SK-N-MC (cell line): ENCODE data around the gene CRIM1.
A peak's percentile ranks its signal among the peaks of the same experiment; 100 is the strongest.

Experiments
- DNase-seq: peaks from one replicate; pipeline ENCODE4 v3.0.0-alpha.2; 2011; ENCODE audit warnings: low read depth, low spot score
- H3K27ac ChIP-seq: fragments of 200-600 bp; sonication (generic); 2 replicates; pipeline ENCODE4 v1.5.1; 2016; ENCODE audit warnings: mixed run types
- H3K36me3 ChIP-seq: fragments of 200-600 bp; sonication (generic); 2 replicates; pipeline ENCODE4 v1.6.1; 2017; ENCODE audit warnings: antibody characterized with exemption, low read length, mixed read lengths; ENCODE audit not compliant: insufficient read depth
- H3K4me3 ChIP-seq: fragments of 200-600 bp; sonication (generic); 2 replicates; pipeline ENCODE4 v1.5.1; 2016
- H3K9ac ChIP-seq: fragments of 200-600 bp; sonication (generic); 2 replicates; pipeline ENCODE4 v1.8.0; 2017; ENCODE audit warnings: mixed run types, mixed read lengths; ENCODE audit not compliant: insufficient read length
- H3K9me3 ChIP-seq: fragments of 200-600 bp; sonication (generic); 2 replicates; pipeline ENCODE4 v1.6.1; 2017; ENCODE audit warnings: low read depth, mild to moderate bottlenecking, antibody characterized with exemption, low read length, moderate library complexity, mixed read lengths
- EZH2 ChIP-seq: fragments of 200-600 bp; sonication (generic); IDR thresholded peaks from one replicate; pipeline ENCODE4 v1.6.1; 2017; ENCODE audit warnings: antibody characterized with exemption
- FOXP2 ChIP-seq: optimal IDR thresholded peaks from 2 replicates; pipeline ENCODE3; 2011; ENCODE audit warnings: mild to moderate bottlenecking, moderate library complexity; ENCODE audit not compliant: insufficient read depth; ENCODE audit errors: extremely low read length, control extremely low read depth
- POLR2AphosphoS5 ChIP-seq: IDR thresholded peaks from 2 replicates; pipeline ENCODE4 v1.6.1; 2012; ENCODE audit warnings: mild to moderate bottlenecking, low read depth, low read length, borderline replicate concordance

Gene CRIM1

DNA sequence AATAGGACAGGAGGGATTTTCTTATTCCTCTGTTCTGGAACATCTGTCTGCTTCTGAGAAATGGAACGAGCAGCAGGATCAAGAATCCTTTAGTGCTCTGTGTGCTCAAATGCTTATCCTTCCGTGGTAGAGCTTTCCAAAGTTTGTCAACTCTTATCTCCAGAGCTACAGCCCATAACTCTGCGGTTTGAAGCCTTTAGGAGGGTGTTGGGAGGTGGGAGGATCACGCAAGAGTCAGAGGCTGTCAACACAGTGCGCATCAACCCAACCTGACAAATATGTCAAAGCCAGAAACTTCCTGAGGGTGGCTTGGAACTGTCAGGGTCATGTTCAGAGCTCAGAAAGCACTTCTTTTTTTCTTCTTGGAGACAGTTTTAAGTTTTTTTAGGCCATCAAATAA lies 95.9 kb downstream of the CRIM1 start:
- DNase-seq, result no peak
- no peaks in the 10 kb centered on the region for H3K9me3 ChIP-seq
- no peak overlapping the region for H3K27ac ChIP-seq
- H3K4me3 ChIP-seq, result no peak overlapping the region
- H3K36me3 ChIP-seq, result peaks cover 14% of the 10 kb centered on the region
- no peak overlapping the region for H3K9ac ChIP-seq
- no peak for TF ChIP-seq POLR2AphosphoS5
- no peak for TF ChIP-seq EZH2
- TF ChIP-seq FOXP2, result no peak

DNA sequence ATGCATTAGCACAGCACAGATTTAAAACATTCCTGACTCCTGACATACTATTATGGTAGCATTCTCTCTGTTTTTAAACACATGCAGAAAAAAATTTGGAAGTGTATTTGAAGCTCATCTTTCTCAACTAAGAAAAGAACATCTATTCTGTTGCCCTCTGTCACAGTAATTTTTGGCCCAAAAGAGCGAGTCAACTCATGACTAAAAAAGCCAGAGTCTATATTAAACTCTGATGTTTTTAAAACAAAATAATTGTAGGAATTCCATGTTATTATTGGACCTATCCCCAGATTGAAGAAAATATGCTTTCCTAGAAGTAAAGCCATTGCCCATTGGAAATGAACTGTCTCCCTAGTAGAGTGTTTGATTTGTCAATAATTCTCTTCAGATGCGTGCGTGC lies 96.7 kb downstream of the CRIM1 start:
- TF ChIP-seq FOXP2, result no peak
- no peak for TF ChIP-seq POLR2AphosphoS5
- TF ChIP-seq EZH2, result no peak
- Histone ChIP-seq H3K4me3 (no peak overlapping the region), H3K9me3 (no peaks in the 10 kb centered on the region), H3K9ac (no peak overlapping the region), H3K27ac (no peak overlapping the region), H3K36me3 (peaks cover 13% of the 10 kb centered on the region)
- DNase-seq, result no peak

DNA sequence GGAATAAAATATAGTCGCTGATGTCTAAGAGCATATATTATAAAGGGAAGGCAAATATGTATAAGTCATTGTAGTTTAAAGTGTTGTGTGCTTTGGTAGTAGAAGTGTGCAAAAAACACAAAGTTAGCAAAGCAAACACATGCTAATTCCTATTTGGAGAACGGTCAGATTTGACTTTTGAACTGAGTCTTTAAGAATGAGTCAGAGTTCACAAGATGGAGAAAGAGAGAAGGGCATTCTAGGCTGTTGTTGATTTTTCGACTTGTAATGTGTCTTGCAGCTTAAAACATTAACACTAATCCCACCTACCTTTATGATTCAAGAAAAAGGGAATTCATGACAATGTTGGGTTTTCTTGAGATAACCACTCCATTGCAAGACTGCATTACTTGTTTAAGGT lies 98.1 kb downstream of the CRIM1 start:
- Histone ChIP-seq H3K9me3 (no peaks in the 10 kb centered on the region), H3K9ac (no peak overlapping the region), H3K27ac (no peak overlapping the region), H3K36me3 (peaks cover 3% of the 10 kb centered on the region), H3K4me3 (no peak overlapping the region)
- no peak for DNase-seq
- TF ChIP-seq EZH2 (no peak), POLR2AphosphoS5 (no peak), FOXP2 (no peak)

DNA sequence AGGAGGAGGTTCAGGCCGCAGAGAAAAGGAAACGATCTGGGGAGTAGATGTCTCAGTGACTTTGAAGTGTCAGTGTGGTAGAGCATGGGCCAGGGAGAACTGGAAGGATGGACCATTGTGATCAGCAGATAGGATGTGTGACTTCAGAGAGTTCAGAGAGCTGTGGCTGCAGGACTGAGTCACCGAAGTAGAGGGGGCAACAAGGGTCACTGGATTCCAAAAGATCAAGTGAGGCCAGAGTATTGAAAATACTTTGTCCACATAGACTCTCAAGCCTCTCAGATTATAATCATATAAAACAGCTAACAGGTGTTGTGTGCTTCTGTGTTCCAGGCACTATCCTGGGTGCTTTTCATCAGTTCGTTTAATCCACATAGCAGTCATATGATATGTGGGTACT lies 99.4 kb downstream of the CRIM1 start:
- no peak for TF ChIP-seq POLR2AphosphoS5
- TF ChIP-seq FOXP2, result no peak
- TF ChIP-seq EZH2, result no peak
- peaks cover 3% of the 10 kb centered on the region for H3K36me3 ChIP-seq
- H3K4me3 ChIP-seq, result no peak overlapping the region
- H3K27ac ChIP-seq, result no peak overlapping the region
- no peak overlapping the region for H3K9ac ChIP-seq
- DNase-seq, result no peak
- no peaks in the 10 kb centered on the region for H3K9me3 ChIP-seq

DNA sequence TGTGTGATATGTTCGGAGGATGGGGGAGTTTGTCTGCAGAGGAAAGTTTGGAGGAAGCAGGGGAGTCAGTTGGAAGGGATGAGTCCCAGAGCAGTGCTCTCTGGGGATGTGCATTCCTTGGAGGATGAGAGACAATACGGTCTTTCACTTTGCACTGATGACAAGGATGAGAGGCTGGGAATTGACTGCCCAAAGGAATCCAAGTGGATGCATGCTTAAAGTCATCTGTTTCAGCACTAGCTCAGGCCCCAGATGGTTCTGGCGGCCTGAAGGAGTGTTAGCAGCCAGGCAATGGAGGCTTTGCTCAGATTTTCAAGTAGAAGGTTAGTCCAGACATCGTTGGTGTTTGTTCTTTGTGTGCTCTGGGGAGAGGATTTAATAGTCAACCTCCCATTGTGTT lies 100.2 kb downstream of the CRIM1 start:
- Histone ChIP-seq H3K4me3 (no peak overlapping the region), H3K36me3 (peaks cover 3% of the 10 kb centered on the region), H3K9ac (no peak overlapping the region), H3K9me3 (no peaks in the 10 kb centered on the region), H3K27ac (no peak overlapping the region)
- TF ChIP-seq EZH2, result no peak
- no peak for TF ChIP-seq POLR2AphosphoS5
- TF ChIP-seq FOXP2, result no peak
- DNase-seq, result no peak

DNA sequence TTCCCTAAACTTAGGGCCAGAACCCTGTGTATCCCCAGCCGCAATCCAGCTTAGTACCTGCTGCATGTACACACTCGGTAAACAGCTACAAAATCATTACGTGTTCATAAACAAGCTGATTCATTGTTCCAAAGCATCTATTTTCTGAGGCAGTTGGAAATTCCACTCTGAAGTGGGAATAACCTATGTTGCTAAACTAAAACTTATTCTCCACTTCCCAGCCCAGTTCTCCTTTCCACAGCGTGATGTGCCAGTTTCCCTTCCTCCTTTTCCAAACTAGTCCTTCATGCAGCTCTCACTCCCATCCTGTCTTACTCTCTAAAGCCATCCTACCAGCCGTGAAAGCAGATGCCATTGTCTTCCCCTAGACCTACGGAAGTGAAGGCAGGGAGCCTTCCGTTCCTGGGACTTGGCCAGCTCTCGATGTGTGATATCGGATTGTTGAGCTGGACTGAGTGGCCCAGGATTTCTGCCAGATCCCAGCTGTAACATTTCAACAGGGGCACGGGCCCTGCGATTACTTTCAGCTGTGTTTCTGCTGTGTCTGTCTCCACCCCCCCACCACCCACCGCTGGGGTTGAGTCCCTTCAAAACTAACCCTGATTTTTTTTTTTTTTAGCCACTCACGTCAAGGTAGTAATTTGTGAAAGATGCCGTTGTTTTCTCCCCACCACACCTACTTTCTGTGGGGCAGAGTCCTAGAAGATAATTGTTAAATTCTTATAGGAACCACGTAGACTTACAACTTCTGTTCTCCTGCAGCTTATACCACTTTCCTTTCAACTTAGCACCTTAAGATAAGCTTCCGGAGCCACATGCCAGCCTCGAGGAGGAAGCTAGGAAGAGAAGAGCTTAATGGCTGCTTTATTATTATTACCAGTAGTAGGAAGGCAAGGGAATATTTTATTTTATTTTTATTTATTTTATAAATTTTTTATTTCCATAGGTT lies 100.9 kb downstream of the CRIM1 start:
- no peak for DNase-seq
- no peak overlapping the region for H3K9ac ChIP-seq
- TF ChIP-seq EZH2, result no peak
- no peak for TF ChIP-seq POLR2AphosphoS5
- no peak for TF ChIP-seq FOXP2
- H3K9me3 ChIP-seq, result no peaks in the 10 kb centered on the region
- no peaks in the 10 kb centered on the region; the same call in 1 of the 2 replicates for H3K36me3 ChIP-seq
- no peak overlapping the region for H3K27ac ChIP-seq
- no peak overlapping the region for H3K4me3 ChIP-seq

DNA sequence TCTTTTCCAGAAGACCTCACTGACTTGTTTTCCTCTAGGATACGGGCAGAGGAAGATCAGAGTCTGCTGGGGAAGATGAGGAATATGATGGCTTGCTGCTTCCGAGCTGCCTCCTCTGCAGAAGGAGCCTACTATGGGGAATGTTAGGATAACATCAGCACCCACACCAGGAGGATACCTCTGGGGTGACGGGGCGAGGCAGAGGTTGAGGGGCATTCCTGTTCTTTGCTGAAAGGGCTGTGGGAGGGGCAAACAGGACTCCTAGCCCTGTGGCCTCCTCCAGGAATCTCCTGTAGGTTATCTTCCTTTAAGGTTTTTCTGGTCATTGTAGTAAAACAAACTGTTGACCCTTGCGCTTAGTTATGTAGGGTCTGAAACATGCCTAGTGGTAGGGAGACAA lies 102.5 kb downstream of the CRIM1 start:
- H3K27ac ChIP-seq, result no peak overlapping the region
- H3K4me3 ChIP-seq, result no peak overlapping the region
- H3K9ac ChIP-seq, result no peak overlapping the region
- H3K9me3 ChIP-seq, result no peaks in the 10 kb centered on the region
- H3K36me3 ChIP-seq, result no peaks in the 10 kb centered on the region; the same call in 1 of the 2 replicates
- DNase-seq, result no peak
- TF ChIP-seq POLR2AphosphoS5 (no peak), EZH2 (no peak), FOXP2 (no peak)

DNA sequence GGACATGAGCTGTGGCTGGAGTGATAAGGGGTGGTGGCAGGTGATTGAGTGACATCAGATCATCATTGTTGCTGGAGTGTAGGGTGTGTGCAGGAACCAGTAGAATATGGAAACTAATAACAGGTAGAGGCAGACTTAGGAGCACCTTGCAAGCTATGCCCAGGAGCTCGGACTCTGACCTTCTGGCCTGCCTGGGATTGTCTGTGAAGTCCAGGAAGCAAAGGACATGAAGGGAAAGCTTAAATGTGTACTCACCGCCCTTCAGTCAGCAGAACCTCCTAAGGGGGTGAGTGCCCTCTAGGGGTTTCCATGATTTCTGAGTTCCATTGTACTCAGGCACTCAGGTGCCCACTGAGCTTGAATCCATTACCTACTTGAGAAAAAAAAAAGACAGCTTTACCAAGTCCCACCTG lies 104.2 kb downstream of the CRIM1 start:
- Histone ChIP-seq H3K4me3 (no peak overlapping the region), H3K9me3 (no peaks in the 10 kb centered on the region), H3K27ac (no peak overlapping the region), H3K36me3 (no peaks in the 10 kb centered on the region), H3K9ac (no peak overlapping the region)
- no peak for DNase-seq
- TF ChIP-seq FOXP2 (no peak), POLR2AphosphoS5 (no peak), EZH2 (no peak)

DNA sequence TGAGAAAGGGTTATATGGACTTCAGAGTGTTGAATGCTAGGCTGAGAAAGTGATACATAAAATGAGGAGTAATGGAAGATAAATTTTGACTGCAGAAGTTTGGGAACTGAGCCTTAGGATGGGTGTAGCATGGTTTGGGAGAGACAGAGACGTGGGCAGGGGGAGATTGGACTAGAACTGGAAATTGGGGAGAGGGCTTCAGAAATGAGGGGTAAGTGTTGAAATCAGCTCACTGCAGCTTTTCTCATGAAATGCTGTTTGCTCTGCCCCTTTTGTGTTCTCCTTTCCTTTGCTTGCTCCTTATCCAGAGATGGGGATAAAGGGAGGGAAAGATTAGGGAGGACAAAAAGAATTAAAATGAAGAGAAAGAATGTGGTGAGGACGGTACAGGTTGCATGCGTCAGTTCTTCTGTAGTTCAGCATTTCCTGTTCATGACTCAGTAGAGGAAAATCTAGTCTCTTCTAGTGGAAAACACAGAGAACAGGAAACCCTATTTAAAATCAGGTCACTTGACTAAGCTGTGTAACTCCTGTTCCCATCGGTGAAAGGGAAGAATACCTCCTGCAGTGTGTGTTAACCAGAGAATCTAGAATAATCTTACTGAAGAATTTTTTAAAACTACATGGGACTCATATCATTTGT lies 105.6 kb downstream of the CRIM1 start:
- Histone ChIP-seq H3K36me3 (peaks cover under 1% of the 10 kb centered on the region; the same call in 1 of the 2 replicates), H3K4me3 (no peak overlapping the region), H3K27ac (no peak overlapping the region), H3K9ac (no peak overlapping the region), H3K9me3 (no peaks in the 10 kb centered on the region)
- peak; percentile 30 for DNase-seq
- TF ChIP-seq FOXP2, result no peak
- no peak for TF ChIP-seq POLR2AphosphoS5
- no peak for TF ChIP-seq EZH2
